AG08396 (cell line): ENCODE measurements around the gene CASP6.
"Not testable (repeated sequence)": the region's sequence is repeated elsewhere in the genome, so short reads cannot be mapped to it uniquely, and the experiment has no call there.

ENCODE experiments used
- DNase-seq: peaks from one replicate; pipeline ENCODE4 v3.0.0; 2012; ENCODE audit warnings: low spot score, mixed read lengths

CASP6 gene

DNA sequence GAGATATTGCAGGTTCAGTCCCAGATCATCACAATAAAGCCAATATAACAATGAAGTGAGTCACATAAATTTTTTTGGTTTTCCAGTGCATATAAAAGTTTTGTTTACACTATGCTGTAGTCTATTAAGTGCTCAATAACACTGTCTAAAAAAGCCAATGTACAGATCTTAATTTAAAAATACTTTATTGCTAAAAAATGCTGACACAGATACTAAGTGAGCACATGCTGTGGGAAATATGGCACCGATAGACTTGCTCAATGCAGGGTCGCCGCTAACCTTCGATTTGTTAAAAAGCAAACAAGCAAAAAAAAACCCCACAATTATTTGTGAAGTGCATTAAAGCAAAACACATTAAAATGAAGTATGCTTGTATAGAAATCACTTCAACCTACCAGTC is 16.4 kb upstream of the CASP6 start:
- DNase-seq: no peak

DNA sequence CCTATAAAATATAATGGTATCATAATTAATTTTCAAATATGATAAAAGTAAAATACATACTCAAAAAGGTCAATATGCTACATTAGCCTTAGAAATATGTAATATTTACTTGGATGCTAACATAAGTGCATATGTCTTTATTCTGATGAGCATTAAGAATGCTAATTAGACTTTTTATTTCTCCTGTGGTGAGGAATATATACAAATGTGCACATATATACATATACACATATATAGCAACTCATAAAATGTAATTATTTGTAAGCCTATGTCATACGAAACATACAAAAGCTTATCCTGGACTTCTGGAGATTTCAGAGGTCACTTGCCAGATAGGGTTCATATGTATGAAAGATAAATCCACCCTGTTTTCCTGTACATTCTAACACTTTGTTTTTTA is 15.5 kb upstream of the CASP6 start:
- no peak for DNase-seq

DNA sequence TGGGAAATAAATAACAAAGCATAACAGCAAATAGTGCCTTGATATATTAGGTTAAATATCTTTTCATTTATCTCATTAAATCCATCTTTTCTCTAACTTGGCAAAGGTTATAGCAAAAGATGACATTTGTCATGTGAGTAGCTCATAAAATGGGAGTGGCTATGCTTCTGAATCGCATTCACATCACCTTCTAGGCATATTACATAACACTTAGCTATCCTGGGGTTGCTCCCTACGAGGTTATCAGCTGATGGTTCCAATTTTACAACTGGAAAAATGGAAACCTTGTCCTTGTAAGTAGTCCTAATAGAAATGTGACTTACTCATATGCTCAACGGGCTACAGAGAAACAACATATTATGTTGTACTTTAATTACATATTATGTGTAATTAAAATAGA is 10.3 kb upstream of the CASP6 start:
- DNase-seq: no peak

DNA sequence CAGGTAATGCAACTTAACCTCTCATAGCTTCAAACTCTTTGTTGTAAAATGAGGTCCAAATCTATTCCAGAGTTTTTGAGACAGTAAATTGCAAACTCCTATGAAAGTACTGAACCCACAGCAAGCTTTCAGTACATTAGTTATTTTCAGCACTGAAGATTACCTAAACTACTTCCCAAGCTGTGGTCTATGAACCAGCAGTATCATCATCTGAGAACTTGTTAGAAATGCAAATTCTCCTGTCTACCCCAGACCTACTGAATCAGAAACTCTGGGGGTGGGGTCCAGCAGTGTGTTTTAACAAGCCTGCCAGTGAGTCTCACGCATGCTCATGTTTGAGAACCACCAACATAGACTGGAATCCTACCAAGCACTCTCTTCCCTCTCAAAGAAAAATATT is 5.7 kb upstream of the CASP6 start:
- no peak for DNase-seq

DNA sequence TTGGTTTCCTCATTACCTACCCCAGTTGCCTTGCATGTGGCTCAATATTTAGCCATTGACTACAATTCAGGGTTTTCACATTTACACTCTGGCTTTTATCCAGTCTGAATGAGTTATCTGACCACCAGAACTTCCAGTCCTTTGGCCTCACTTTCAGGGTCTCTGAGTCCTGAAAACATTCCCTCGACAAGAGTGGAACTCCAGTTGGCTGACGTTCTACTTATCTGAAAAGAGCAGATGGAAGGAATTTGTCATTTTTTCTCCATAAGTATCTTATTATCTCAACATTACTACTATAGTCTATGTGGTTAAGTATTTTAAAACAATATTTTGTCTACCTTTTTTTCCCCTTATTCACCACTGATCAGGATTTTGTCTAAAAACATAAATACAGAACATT is 5.2 kb upstream of the CASP6 start:
- no peak for DNase-seq

DNA sequence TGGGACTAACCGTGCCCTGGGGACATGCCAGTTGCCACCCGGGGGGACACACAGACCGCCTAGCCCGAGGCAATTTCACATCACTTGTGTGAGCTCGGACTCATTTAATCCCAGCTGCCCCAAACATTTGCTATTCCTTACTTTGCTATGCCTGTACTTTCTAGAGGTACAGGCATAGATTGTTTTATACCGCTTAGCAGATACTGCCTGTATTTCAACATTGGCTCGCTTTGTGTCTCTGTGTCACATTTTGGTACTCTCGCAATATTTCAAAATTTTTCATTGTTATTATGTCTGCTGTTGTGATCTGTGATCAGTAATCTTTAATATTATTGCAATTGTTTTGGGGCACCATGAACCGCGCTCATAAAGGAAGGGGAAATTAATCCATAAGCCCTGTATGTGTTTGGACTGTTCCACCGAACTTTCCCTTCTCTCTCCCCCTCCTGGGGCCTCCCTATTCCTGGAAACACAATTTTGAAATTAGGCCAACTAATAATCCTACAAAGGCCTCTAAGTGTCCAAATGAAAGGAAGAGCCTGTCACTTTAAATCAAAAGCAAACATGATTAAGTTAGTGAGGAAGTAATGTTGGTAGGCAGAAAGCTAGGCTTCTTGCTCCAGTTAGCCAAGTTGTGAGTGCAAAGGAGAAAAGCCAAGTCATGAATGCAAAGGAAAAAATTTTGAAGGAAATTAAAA is 568 bp upstream of the CASP6 start:
- DNase-seq: no peak

DNA sequence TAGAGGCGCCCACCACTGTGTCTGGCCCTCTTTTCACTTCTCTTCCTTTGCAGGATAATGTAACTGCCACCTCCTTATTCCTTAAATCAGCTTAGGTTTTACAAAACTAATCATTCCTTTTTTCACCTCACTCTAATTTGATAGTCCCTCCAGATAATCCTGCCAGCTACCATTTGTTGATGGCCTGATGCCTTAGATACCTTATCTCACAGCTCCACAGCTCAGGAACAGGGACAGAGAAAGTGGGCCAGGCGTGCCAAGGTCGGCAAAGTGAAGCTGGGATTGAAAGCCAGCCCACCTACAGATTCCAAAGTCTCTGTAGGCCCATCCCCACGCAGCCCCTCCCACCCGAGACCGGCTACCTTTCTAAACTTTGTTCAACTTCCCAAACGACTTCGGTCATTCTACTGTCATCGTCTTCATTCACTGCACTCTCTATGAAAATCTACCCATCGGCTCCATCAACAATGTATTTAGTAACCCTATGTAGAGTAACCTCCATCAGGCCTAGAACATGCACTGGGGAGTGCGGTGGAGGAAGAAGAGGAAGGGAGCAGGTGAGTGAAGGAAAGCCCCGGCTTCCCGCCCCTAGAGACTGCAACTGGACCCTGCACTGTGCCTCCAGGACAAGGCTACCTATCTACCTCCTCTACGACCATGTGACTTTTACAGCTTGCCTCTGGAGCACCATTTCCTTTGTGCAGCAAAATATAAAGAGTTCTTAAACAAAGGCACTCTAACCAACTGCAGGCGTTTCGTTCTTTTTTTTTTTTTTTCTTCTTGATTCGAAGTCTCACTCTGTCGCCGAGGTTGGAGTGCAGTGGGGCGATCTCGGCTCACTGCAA is 1.5 kb downstream of the CASP6 start:
- no peak for DNase-seq

DNA sequence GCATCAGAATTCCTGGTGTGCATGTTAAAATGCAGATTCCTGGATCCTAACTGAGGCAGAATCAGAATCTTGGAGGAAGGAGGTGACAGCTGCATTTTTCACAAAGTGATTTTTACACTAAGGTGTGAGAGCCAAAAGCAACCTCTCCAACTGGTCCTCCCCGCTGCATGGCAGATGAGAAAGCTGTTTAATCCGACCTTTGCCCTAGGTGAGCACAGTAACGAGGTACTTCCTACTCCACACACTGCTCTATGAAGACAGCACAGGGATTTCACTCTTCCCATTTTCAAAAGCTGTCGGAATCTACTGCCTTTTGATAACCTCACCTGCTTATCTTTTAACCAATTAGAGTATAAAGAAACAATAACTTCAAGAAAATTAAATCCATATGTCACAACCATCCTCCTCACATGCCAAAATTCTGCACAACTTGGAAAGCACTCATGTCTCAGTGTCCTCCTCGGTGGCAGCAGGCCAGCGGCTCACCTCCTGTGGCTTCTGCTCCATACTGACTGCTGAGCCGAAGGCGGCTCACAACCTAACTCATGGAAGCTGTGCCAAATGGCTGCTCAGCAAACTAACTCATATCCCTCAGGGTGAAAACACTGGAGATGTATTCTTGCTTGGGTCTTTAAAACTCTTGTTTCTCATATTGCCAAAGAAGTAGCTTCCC is 3.6 kb downstream of the CASP6 start:
- no peak for DNase-seq

DNA sequence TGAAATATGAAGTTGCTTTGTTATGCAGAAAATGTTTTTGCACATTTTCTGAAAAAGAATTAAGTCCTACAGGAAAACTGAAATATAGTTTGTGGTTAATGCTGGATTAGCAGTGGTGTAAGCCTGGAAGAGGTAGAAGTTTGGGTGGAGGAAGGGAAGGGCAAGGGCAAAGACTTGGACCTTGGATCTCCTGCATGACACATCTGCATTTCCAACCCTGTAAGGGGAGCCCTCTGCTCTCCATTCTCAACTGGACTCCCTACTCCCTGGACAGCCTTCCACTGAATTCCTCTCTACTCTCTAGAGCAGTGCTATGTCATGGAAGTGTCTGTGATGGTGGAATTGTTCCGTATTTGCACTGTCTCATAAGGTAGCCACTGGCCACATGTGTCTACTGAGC is 4.6 kb downstream of the CASP6 start:
- DNase-seq: no peak

DNA sequence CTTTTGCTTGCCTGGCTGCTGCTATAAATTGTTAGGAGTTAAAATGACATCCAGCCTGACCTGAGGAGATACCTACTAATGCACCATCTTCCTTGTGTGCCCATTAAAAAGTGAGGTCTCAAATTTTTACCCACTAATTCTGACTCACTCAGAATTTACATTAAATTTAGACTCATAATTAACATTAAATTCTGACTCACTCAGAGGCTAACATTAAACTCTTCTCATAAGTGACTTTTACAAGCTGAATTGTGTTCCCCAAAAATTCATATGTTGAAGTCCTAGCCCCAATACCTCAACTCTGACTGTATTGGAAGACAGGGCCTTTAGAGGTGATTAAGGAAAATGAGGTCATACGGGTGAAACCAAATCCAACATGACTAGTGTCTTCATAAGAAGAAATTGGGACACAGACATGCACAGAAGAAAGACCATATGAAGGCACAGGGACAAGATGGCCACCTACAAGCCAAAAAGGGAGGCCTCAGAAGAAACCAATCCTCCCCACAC is 11.8 kb downstream of the CASP6 start:
- DNase-seq: no peak

DNA sequence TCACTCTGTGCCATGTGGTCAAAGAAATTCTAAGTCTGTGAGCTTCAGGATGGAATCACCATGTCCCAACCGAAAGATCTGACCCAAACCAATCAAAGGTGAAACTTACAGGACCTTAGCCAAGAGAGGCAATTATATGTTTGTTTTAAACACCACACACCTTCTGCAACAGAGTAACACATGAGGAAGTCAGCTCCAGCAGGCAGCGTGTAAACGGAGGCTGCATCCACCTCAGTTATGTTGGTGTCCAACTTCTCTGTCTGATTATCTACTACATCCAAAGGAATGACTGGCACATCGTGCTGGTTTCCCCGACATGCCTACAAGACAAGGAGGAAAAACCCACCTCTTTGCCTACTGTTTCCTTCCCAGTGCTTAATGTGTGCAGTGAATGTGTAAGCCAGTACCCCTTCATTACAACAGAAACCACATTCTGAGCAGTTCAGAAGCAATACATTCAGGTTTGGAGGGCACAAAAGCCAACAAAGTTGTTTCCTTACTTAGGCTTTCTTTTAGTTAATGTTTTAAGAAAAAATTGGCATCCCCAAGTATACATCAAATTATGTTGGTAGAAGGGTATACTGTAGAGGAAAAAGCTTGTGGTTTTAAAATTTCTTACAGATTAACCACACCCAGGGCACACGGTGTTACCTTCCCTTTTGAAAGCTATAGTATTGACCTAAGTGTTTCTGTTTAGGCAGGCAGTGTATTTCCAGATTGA is 12.4 kb downstream of the CASP6 start:
- DNase-seq: no peak

DNA sequence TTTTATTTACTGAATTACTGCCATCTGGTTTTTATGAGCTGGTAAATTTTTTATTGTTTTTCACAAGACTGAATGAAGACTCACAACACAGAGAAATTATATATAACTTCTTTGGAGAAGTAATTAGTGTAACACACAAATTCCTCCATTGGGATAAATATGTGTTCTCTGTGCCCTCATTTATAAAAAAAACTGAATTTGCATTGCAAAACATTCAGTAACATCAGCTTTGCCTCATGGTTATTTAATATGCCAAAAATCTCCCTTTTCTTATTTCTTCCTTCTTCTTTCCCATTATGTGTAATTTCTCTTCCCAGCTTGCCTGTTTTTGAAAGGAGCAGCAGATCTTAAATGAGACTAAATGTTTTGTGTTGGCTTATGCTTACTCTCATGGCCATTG is 18.5 kb downstream of the CASP6 start:
- DNase-seq: no peak

DNA sequence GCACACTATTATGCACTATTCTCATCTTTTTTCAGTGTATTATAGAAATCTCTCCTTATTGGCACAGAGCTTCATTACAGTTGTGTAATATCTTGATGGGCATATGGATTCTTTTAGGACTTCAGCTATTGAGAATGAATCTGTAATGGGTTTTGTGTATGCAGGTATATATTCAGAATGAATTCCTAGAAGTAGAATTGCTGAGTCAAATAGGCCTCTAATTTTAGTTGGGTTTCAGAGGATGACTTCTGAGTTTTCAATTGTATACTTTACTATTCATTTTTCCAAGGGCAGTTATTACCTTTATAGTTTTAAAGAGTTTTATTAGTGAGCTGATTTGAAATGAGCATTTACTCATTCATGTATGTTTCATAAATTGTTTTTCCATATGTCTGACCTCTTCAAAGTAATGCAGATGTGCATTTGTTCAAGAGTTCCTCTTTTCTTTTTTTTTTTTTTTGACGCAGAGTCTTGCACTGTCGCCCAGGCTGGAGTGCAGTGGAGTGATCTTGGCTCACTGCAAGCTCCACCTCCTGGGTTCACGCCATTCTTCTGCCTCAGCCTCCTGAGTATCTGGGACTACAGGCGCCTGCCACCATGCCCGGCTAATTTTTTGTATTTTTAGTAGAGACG is 19.5 kb downstream of the CASP6 start:
- DNase-seq: no peak

DNA sequence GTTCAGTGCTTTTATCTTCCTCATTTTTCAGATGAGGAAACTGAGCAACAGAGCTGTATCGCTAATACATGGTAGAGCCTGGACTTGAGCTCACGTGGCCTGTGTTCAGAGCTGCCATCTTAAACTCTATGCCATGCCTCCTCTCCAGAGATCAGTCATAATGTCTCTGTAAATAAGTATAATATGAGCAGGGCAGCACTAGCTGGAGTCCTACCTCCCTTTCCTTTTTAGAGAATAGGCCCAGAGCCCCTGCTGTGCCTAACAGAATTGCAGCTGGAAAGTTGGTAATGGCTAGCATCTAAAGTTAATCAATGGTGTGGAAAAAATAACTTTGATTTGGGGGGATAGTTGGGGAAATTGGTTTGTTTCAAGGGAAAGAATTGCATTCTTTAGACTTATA is 20.4 kb downstream of the CASP6 start:
- no peak for DNase-seq

DNA sequence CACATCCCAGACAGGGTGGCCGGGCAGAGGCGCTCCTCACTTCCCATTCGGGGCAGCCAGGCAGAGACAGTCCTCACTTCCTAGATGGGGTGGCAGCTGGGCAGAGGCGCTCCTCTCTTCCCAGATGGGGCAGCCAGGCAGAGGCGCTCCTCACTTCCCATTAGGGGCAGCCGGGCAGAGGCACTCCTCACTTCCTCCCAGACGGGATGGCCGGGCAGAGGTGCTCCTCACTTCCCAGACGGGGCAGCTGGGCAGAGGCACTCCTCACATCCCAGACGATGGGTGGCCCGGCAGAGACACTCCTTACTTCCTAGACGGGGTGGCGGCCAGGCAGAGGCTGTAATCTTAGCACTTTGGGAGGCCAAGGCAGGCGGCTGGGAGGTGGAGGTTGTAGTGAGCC is 24.3 kb downstream of the CASP6 start:
- not testable (repeated sequence) for DNase-seq

DNA sequence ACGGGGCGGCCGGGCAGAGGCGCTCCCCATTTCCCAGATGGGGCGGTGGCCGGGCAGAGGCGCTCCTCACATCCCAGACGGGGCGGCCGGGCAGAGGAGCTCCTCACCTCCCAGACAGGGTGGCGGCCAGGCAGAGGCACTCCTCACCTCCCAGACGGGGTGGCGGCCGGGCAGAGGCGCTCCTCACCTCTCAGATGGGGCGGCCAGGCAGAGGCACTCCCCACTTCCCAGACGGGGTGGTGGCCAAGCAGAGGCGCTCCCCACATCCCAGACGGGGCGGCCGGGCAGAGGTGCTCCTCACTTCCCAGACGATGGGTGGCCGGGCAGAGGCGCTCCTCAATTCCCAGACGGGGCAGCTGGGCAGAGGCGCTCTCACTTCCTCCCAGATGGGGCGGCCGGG is 24.8 kb downstream of the CASP6 start:
- DNase-seq: not testable (repeated sequence)

DNA sequence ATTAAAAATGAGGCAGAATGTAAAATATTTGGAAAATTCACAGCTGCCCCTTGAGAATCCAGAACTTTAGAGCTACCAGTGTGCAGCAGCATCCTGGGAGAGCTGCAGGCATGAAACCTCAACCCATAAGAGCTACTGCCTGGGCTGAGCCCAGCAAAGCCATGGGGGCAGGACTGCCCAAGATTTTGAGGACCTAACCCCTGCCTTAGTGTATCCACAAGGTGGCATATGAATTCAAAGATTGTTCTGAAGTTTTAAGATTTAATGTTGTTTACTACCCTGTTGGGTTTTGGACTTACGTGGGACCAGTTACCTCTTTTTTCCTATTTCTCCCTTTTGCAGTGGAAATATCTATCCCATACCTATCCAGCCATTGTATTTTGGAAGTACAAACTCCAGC is 26.4 kb downstream of the CASP6 start:
- no peak for DNase-seq

DNA sequence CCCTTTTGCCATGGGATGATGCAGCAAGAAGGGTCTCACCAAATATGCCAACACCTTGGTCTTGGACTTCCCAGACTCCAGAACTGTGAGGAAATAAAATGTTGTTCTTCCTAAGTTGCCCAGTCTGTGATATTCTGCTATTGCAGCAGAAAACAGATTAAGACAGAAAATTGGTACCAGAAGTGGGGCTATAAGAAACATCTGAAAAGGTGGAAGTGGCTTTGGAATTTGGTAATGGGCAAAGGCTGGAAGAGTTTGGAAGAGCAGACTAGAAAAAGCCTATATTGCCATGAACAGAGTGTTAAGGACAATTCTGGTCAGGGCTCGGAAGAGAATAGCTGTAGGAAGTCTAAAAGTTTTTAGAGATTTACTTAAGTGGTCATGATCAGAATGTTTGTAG is 27.4 kb downstream of the CASP6 start:
- no peak for DNase-seq

DNA sequence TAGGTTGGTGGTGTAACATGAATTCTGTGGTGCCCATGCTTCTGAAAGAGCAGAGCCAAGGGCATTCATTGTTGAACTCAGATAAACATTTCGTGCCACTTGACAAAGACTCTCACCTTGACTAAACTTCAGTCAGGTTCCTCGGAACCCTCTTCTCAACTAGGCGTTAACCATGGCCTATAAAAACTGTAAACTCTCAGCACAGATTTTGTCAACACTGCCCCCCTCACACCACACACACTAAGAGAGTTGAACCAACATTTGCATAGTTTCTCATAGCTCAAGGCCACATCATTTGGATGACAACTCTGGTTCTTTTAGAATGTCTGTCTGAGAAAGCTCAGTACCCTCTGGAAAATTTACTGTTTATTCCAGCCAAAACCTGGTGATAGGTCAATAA is 28.1 kb downstream of the CASP6 start:
- no peak for DNase-seq

DNA sequence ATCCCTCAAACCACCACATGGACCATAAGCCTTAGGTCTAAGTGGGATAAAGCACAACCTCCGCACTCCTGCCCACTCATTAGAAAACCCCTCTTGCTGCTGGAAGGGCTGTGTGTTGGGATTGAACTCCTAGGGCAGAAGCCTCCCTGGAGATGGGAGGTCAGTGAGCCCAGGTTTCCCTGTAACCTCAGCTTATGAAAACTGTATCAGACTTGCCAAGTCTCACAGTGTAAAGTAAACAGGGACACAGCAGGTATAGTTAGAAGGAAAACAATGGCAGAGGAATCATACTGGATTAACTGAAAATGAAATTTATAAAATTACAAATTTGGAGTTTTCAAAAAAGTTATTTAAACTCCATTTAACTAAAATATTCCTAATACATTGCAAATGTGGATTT is 29.9 kb downstream of the CASP6 start:
- no peak for DNase-seq

DNA sequence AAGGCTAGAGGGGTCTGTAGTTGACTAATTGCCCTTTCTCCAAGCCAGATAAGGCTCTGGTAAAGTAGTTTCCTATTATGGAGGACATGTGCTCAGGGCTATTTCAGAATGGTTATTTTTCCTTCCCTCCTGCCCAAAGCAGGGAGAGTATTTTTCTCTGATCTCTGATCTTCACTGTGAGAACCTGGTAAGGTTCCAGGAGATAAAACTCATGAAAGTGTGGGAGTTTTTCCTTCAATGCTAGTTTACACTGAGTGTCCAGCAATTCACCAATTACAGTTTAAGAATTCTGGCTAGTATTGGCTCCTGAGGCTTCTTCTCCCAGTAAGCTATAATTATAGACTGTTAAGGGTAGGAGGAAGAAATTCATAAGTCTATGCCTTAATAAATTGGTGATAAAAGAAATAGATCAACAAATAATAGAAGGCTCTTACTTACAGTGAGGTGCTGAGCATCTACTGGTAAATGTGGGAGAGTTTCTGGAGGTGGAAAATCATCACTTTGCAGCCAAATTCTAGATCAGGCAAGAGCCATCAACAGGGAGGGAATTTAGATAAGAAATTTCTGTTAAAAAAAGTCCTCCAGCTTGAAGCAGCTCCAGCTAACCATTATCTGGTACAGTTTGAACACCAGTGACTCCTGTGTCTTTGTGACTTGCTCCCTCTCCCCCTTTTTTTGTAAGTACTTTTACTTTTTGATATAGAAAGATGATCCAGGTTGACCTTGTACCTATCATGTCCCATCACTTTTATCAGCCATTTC is 30.9 kb downstream of the CASP6 start:
- DNase-seq: no peak
